Measurements from ENCODE around the gene SCGB1D1.
"Not testable (repeated sequence)": the region's sequence is repeated elsewhere in the genome, so short reads cannot be mapped to it uniquely, and the experiment has no call there.

The SCGB1D1 gene

DNA sequence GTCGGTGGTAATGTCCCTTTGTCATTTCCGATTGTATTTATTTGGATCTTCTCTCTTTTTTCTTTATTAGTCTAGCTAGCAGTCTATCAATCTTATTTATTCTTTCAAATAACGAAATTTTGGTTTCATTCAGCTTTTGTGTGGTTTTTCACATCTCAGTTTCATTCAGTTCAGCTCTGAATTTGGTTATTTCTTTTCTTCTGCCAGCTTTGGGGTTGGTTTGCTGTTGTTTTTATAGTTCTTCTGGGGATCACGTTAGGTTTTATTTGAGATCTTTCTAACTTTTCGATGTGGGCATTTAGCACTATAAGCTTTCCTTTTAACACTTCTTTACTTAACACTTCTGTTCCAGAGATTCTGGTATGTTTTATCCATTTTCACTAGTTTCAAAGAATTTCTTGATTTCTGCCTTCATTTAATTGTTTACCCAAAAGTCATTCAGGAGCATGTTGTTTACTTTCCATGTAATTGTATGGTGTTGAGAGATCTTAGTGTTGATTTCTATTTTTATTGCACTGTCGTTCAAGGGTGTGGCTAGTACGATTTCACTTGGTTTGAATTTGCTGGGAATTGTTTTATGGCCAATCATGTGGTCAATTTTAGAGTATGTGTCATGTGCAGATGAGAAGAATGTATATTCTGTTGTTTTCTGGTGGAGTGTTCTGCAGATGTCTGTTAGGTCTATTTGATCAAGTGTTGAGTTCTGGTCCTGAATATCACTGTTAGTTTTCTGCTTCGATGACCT lies 7.7 kb upstream of the SCGB1D1 start:
- TF ChIP-seq, protein P1, sequence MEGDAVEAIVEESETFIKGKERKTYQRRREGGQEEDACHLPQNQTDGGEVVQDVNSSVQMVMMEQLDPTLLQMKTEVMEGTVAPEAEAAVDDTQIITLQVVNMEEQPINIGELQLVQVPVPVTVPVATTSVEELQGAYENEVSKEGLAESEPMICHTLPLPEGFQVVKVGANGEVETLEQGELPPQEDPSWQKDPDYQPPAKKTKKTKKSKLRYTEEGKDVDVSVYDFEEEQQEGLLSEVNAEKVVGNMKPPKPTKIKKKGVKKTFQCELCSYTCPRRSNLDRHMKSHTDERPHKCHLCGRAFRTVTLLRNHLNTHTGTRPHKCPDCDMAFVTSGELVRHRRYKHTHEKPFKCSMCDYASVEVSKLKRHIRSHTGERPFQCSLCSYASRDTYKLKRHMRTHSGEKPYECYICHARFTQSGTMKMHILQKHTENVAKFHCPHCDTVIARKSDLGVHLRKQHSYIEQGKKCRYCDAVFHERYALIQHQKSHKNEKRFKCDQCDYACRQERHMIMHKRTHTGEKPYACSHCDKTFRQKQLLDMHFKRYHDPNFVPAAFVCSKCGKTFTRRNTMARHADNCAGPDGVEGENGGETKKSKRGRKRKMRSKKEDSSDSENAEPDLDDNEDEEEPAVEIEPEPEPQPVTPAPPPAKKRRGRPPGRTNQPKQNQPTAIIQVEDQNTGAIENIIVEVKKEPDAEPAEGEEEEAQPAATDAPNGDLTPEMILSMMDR (IDR thresholded peaks at IDR 0.05; ENCODE audit: low read depth, low read length), result no peak
- no peak overlapping the region for H3K4me3 ChIP-seq (ENCODE audit: low read depth, low read length)

DNA sequence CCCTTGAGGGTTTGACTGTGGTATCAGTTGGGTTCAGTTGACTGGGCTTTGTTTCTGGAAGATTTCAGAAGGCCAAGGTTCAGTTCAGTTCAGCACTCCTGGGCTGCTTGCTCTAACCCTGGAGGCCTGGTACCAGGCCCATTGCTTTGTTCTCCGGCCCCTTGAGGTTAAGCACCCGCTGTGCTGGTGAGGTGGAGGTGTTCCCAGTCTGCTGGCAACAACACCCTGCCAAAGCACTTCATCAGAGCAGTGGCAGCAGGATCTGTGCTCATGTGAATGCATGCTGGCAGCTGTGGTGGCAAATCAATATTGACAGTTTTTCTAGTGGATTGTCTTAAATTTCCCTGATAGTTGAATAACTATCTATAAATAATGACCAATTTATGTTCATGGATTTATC lies 3.8 kb upstream of the SCGB1D1 start:
- no peak overlapping the region for H3K4me3 ChIP-seq (ENCODE audit: low read depth, low read length)
- TF ChIP-seq, protein P1 (IDR thresholded peaks at IDR 0.05; ENCODE audit: low read depth, low read length), result no peak

DNA sequence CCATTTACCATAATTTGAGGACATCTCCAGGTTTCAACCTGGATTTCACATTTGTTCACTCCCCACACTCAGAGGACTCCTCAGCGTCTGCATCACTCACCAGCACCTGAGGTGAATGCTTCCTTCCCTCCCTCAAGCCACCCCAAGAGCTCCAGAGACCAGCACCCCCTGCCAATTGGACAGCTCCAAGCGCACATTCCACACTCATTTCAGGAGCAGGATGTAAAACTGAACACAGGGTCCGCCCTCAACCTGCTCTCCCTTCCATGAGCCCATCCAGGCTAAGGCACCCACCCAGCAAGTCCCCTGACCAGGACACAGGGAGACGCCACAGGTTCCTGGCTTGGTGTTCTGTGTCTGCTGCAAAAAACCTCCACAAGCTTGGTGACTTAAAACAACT lies 3.9 kb downstream of the SCGB1D1 start:
- H3K4me3 ChIP-seq (ENCODE audit: low read depth, low read length), result no peak overlapping the region
- TF ChIP-seq, protein P1 (IDR thresholded peaks at IDR 0.05; ENCODE audit: low read depth, low read length), result no peak

DNA sequence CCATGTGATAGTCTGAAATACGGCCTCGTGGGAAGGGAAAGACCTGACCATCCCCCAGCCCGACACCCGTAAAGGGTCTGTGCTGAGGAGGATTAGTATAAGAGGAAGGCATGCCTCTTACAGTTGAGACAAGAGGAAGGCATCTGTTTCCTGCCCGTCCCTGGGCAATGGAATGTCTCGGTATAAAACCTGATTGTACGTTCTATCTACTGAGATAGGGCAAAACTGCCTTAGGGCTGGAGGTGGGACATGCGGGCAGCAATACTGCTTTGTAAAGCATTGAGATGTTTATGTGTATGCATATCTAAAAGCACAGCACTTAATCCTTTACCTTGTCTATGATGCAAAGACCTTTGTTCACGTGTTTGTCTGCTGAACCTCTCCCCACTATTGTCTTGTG lies 5.0 kb downstream of the SCGB1D1 start:
- not testable (repeated sequence) for H3K4me3 ChIP-seq (ENCODE audit: low read depth, low read length)

DNA sequence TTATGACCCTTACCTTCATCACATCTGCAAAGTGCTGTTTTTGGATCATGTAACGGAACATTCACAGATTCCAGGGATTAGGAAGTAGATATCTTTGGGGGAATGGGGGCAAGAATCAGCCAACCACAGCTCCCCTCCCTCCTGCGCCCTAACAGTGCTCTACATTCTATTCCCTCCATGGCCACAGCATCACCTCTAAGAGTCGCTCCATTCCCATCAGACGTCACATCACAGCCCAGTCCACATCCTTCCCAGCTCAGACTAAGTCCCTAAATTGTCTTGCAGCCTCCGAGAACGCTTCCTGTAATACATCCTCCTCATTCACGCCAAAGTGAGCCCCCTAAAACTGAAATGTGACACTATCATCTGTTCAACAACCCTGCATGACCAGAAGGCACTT lies 5.9 kb downstream of the SCGB1D1 start:
- H3K4me3 ChIP-seq (ENCODE audit: low read depth, low read length), result no peak overlapping the region
- TF ChIP-seq, protein P1 (IDR thresholded peaks at IDR 0.05; ENCODE audit: low read depth, low read length), result peak; percentile 12; the same call in 1 of the 2 replicates

DNA sequence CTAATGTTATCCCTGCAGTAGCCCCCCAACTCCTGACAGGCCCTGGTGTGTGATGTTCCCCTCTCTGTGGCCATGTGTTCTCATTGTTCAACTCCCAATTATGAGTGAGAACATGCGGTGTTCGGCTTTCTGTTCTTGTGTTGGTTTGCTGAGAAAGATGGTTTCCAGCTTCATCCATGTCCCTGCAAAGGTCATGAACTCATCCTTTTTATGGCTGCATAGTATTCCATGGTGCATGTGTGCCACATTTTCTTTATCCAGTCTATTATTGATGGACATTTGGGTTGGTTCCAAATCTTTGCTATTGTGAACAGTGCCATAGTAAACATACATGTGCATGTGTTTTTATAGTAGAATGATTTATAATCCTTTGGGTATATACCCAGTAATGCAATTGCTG lies 7.4 kb downstream of the SCGB1D1 start:
- H3K4me3 ChIP-seq (ENCODE audit: low read depth, low read length), result not testable (repeated sequence)

DNA sequence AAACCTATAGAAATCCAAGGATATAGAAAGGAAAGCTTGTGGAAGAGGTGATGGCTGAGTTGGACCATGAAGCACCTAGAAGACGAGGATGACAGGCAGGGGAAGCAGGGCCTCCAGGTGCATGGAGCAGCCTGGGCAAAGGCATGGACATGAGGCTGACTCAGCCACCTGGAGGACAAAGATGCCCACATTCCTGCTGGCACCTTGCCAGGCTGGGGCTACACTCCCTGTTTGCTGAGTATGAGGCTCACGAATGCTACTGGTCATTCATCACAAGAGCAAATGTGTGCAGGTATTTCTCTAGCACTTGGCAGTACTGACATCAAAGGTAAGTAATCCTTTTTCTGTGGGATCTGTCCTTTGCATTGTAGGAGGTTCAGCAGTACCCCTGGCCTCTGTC lies 11.4 kb downstream of the SCGB1D1 start:
- no peak overlapping the region for H3K4me3 ChIP-seq (ENCODE audit: low read depth, low read length)
- TF ChIP-seq, protein P1 (IDR thresholded peaks at IDR 0.05; ENCODE audit: low read depth, low read length), result no peak

DNA sequence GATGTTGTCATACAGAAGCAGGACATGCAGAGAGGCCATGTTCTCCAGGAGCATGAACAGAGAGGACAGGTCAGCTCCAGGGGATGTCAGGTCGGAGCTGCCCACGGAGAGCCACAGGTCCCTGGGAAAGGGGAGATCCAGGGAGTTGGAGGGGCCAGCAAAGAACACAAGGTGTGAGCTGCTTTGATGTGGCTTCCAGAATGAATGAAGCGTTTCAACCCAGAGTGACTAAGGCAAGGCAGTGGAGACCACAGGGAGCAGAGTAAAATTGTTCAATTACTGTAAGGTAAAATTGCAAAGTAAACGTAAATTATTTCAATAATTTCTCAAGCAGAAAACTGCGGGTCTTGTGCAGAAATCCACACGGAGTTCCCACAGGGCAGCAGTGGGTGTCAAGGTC lies 12.9 kb downstream of the SCGB1D1 start:
- TF ChIP-seq, protein P1 (IDR thresholded peaks at IDR 0.05; ENCODE audit: low read depth, low read length), result no peak
- no peak overlapping the region for H3K4me3 ChIP-seq (ENCODE audit: low read depth, low read length)
